Fibroblast of pulmonary artery (primary cell): ENCODE measurements around the gene PTPN6.

Source experiments
- DNase-seq: peaks from one replicate; pipeline ENCODE4 v3.0.0-alpha.2; 2010; ENCODE audit warnings: low read depth
- H3K4me3 ChIP-seq: replicated peaks from 2 replicates; pipeline ENCODE4 v1.5.1; 2011; ENCODE audit warnings: low read depth, mild to moderate bottlenecking, control low read depth, low read length, moderate library complexity
- TF ChIP-seq, protein P1 (sequence below): IDR thresholded peaks from 2 replicates; pipeline ENCODE4 v1.5.1; 2011; ENCODE audit warnings: mild to moderate bottlenecking, control low read depth, low read length, inconsistent platforms; ENCODE audit errors: missing control alignments

The PTPN6 gene

DNA sequence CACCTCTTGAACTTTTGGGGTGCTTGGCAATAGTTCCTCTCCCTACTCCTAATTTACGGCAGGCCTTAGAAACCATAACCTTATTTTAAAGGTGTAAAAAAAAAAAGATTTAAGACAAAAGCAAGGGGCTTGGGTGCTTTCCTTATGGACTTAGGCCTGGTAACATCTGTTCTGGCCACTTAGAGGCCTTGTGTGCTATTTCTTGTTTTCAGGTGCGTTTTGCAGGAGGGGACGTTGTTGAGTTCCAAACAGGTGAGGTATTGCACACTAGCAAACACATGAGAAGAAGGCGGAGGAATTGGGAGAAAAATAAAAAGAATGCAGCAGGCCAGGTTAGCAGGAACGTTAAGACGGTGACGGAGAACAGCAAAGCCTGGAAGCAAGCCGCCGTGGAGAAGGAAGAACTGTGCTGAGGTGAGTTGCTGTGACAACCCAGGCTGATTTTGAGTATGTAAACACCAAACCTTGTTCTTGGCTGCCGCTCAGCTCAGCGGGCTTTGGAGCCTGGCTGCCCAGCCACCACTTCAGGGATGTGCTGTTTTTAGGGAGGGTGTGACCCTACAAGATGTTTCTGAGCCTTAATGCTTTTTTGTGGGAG lies 36.9 kb downstream of the PTPN6 start:
- no peak for DNase-seq
- TF ChIP-seq, protein P1, sequence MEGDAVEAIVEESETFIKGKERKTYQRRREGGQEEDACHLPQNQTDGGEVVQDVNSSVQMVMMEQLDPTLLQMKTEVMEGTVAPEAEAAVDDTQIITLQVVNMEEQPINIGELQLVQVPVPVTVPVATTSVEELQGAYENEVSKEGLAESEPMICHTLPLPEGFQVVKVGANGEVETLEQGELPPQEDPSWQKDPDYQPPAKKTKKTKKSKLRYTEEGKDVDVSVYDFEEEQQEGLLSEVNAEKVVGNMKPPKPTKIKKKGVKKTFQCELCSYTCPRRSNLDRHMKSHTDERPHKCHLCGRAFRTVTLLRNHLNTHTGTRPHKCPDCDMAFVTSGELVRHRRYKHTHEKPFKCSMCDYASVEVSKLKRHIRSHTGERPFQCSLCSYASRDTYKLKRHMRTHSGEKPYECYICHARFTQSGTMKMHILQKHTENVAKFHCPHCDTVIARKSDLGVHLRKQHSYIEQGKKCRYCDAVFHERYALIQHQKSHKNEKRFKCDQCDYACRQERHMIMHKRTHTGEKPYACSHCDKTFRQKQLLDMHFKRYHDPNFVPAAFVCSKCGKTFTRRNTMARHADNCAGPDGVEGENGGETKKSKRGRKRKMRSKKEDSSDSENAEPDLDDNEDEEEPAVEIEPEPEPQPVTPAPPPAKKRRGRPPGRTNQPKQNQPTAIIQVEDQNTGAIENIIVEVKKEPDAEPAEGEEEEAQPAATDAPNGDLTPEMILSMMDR: no peak
- no peak overlapping the region for H3K4me3 ChIP-seq

DNA sequence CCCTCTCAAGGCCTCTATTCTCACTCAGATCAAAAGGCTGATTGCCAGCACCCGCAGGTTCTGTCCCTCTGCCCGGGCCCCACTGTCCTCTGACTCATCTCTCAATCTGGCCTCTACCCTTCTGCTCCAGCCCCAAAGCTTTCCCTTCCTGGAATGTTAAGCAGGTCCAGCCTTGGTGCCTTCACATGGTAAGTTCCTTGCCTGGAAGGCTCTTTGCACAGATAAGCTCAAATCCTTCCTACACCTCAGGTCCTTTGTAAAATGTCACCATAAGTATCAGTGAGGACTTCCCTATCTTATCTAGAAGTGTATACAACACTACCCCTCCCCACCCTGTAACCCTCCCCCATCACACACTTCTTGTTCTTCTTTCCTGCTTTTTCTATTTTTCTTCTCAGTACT lies 44.9 kb downstream of the PTPN6 start:
- TF ChIP-seq, protein P1: no peak
- peak; percentile 52 for DNase-seq
- no peak overlapping the region for H3K4me3 ChIP-seq

DNA sequence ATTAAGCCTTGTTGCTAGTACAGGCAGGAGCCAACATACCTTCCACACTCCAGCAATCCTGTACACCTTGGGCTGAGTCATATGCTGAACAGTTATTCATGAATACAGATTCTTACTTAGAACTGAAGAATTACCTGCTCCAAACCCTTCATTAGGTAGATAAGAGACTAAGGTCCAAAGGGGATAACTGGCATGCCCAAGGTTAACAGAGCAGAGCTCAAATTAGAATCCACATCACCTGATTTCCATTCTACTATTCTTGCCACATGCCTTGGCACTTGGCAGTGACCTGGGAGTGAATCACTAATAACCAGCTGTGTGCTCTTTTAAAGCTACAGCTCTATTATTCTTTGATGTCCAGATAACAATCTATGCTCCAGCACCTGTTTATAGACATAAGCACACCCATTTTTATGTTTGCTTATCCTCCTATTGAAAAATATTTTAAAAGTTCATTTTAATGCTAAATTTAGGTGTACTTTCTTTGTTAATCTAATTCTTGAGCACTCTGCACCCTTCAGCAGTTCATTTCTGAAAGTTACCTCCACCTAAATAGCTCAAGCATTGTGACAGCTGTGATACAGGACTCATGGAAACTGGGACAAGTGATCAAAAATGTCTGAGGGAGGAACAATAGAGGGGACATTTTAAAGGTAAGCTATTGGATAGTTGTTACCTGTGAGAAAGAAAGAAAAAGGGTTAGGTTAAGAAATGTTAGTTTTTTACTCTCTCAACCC lies 47.7 kb downstream of the PTPN6 start:
- DNase-seq: no peak
- TF ChIP-seq, protein P1: no peak
- H3K4me3 ChIP-seq: no peak overlapping the region

DNA sequence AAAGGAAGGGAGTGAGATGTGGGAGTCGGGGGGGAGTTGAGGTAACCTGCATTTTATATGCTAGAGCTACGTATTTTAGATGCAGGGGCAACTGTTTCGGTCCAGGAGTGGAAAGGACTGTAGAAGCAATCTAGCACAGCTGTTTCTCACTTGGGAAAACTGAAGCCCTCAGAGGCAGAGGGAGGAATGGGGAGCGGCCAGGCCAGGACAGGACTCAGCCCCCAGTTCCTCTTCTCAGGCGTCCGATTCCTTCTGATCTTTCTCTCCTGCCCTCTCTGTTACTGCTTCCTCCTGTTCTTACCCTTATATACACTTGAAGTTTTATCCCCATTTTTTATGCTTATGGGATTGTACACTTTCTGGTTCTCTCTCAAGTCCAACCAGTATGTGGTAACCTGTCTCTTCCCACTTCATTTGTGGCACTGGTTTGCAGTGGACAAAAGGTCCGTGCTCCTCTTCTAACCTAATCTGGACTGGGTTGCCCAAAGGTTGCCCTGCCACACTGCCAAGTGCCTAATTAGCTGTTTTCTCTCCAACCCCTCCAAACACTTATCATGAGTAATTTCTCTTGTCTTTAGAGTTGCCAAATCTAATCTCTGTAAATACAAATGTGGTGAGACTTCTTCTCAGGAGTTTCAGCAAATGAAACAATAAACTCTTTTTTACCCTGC lies 50.9 kb downstream of the PTPN6 start:
- TF ChIP-seq, protein P1: no peak
- no peak overlapping the region for H3K4me3 ChIP-seq
- no peak for DNase-seq

DNA sequence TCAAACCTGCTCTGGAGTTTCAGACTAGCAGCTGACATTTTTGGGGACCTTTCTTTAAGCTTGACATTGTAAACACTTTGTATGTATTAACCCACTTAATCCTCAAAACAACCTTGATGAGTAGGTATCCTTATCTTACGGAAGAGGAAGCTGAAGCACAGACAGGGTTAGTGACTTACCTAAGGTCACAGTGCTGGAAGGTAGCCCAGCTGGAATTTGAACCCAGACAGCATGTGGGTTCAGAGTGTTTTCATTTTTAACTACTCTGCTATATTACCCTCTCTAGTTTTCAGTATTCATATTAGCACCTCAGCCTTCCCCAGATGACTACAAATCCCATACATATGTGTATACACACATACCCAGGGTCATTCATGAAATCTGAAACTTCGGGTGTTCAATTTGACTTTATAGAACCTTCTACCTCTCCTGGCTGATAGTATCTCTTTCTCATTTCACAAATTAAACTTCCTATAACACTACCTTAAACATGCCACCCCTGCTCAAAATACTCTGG lies 53.2 kb downstream of the PTPN6 start:
- TF ChIP-seq, protein P1: no peak
- DNase-seq: no peak
- H3K4me3 ChIP-seq: no peak overlapping the region

DNA sequence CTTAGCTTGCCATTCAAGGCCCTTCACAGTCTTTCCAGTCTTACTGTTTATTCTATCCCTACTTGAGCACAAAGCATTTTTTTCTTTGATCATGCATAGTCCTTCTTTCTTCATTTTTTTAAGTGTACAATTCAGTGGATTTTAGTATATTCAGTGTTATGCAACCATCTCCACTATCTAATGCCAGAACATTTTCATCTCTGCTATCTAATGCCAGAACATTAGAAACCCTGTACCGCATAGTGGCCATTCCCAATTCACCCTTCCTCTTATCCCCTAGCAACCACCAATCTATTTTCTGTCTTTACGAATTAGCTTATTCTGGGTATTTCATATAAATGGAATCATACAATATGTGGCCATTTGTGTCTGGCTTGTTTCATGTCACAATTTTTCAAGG lies 53.7 kb downstream of the PTPN6 start:
- no peak for DNase-seq
- H3K4me3 ChIP-seq: no peak overlapping the region
- TF ChIP-seq, protein P1: no peak
